NAMALWA (cell line): ENCODE results near the gene SULT1A2.
"Not testable (repeated sequence)": the region's sequence is repeated elsewhere in the genome, so short reads cannot be mapped to it uniquely, and the experiment has no call there.

Experiments
- DNase-seq: peaks from one replicate; pipeline ENCODE4 v3.0.0-alpha.2; 2015; ENCODE audit warnings: low spot score

SULT1A2 gene

DNA sequence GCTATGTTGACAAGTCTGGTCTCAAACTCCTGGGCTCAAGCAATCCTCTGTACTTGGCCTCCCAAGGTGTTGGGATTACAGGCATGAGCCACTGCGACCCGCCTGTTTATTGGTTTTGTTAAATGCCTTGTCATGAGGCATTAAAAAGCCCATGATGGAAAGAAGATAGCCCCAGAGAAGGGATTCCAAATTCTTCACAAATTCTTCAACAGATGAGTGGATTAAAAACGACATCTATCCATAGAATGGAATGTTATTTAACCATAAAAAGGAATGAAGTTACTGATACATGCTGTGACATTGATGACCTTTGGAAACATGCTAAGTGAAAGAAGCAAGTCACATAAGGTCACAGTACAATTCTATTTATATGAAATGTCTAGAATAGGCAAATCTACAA, 38.4 kb downstream of the SULT1A2 start:
- DNase-seq, result no peak

- DNase-seq, result no peak
Observed at GRCh38 chr16:28556914-28557320, 39.9 kb downstream of the SULT1A2 start.

DNA sequence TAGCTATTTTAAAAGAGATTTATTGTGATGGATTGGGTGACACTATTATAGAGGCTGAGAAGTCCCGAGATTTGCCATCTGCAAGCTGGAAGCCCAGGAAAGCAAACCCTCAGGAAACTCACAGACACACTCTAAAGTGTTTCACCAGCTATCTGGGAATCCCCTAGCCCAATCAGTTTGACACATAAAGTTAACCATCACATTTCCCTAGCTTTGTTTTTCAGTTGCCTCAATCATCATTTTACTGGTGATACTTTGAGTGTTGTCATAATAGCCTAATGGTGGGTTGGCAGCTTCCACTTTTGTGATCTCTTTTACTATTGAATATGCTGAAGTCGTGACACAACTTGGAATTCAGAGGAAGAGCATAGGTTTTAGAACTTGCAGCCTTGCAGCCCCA, 41.3 kb downstream of the SULT1A2 start:
- DNase-seq, result no peak

DNA sequence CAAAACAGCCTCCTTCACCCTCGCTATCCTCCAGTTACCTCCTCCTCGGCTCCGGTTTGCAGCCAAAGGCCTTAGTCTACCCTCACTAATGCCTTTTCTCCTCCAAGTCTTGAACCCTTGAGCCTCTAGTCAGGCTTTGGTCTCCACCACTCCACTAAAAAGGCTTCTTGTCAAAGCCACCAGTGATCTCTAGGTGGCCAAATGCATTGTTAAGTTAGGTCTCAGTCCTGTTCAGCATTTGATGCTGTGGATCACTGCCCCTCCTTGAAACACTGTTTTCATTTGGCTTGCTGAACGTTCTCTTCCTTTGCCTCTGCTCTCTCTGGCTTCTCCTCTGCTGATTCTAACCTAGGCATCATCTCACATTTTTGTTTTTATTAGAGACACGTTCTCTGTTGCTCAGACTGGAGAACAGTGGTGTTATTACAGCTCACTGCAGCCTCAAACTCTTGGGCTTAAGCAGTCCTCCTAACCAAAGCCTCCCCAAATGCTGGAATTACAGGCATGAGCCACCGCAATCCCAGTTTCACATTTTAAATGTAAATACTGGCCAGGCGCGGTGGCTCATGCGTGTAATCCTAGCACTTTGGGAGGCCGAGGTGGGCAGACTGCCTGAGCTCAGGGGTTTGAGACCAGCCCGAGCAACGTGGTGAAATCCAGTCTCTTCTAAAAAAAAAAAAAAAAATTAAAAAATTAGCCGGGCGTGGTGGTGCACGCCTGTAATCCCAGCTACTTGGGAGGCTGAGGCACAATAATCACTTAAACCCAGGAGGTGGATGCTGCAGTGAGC, 42.0 kb downstream of the SULT1A2 start:
- peak; percentile 26 for DNase-seq

DNA sequence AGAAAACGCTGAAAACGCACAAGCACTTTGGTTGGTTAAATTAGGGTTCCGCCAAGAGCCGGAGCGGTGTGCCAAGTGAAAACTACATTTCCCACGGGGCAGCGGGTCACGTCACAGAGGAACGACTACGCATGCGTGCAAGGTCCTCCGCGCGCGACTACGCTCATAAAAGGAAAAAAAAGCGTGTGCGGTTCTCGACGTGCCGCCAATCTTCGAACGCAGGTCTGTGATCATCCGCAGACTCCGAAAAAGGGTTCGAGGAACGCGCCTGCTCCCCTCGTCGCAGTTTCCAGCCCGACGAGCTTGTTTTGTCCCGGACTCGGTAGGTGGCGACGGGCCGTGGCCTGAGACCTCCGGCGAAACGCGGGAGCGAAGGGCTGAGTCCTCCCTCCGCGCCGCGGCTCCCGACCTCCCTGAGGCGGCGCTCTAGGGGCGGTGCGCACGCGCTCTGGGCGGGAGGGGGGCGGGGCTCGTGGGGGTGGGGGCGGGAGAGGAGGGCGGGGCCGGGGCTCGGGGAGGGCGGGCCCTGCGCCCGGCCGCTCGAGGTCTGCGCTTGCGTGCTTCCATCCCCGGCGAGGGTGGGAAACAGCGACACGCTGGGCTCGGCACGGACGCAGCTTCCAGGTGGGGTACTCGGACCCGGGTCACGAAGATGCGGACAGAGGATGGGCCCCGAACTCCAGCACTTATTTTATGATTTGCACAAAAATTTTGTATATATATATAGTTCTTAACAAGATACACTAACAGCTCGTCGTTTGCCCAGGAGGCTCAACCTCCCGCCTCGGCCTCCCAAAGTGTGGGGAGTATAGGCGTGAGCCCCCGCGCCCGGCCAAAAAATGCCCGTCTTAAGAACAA, 42.8 kb downstream of the SULT1A2 start, which contains the start of gene SGF29:
Gene SGF29 (plus strand): TSS at position 145 of the 858 bp plus-strand sequence. CDS start 27,150 bp downstream, outside the sequence.
- DNase-seq, result peak; percentile 94

DNA sequence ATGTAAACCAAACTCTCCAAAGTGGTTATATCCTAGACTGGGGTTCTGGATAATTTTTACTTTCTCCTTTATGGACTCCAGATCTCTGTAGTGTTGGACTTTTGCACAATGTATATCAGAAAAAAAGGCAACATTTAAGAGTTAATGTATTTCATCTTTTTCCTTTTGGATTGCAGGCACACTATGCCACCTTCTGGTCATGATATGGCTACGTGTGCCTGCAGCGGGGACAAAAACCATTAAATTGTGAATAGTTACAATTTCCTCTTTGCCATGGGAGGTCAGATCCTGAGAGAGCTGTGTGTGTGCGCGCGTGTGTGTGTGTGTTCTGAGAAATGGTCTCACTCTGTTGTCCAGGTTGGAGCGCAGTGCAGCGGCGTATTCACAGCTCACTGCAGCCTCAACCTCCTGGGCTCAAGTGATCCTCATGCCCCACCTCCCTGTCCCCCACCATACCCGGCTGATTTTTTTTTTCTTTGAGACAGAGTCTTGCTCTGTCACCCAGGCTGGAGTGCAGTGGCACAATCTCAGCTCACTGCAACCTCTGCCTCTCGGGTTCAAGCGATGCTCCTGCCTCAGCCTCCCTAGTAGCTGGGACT, 47.5 kb downstream of the SULT1A2 start:
- DNase-seq, result peak; percentile 60

- no peak for DNase-seq
Observed at GRCh38 chr16:28548306-28548802, 48.5 kb downstream of the SULT1A2 start.

DNA sequence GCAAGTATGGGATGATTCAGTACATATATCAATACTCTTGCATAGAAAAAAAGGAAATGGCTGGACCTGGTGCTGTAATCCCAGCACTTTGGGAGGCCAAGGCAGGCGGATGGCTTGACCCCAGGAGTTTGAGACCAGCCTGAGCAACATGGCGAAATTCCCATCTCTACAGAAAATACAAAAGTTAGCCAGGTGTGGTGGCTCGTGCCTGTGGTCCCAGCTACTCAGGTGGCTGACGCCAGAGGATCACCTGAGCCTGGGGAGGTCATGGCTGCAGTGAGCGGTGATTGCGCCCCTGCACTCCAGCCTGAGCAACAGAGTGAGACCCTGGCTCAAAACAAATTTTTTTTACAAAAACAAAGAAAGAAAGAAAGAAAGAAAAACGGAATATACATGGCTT, 50.2 kb downstream of the SULT1A2 start:
- DNase-seq, result no peak

DNA sequence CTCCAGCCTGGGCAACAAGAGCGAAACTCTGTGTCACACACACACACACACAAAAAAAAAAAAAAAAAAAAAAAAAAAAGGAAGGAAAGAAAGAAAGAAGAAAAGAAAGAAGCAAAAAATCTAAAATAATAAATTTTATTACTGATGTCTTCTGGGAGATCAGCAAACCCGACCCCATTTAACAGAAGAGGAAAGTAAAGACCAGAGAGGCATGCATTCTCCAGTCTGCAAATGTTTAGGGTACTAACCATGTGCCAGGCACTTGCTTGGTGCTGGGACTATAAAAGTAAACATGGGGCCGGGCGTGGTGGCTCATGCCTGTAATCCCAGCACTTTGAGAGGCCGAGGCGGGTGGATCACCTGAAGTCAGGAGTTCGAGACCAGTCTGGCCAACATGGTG, 50.9 kb downstream of the SULT1A2 start:
- DNase-seq, result not testable (repeated sequence)

- no peak for DNase-seq
Observed at GRCh38 chr16:28544998-28545397, 51.9 kb downstream of the SULT1A2 start.

DNA sequence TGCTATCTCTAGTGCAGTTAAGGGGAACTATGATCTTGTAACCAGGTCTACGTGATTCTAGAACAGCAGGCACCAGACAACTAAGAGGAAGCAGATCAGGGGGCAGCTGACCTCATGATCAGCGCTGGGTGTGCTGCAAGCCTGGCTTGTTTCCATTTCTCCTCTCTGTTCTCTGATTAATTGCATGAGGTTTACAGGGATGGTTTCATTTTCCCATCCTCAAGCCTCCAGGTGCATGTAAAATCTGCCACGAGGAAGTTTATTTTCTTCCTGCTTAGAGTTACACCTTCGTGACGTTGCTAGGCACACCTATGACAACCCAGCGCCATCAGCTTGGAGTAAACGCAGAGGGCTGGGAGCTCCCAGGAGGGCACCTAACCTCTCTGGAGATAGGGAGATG, 53.8 kb downstream of the SULT1A2 start:
- no peak for DNase-seq

DNA sequence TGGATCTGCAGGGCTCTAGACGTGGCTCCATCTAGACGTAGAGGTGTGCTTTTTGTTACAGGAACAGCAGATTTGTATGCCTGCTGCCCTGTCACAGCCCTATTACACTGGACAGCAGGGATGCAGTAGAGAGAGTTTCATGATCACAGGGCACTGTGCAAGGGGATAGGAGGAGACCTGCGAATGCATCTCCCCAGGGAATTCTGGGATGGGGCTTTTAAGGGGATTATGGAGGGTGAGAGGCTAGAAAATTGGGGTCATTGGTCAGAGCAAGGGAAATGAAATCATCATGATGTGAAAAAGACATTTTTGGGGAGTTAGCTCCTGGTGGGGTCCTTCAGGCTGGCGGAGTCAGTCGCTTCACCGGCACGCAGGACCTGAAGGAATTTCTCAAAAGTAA, 54.2 kb downstream of the SULT1A2 start:
- no peak for DNase-seq
